ENCODE results near the gene WNT2.

Gene WNT2

GRCh38 chr7:117278040-117278439 lies 44.8 kb downstream of the WNT2 start:
- no peak overlapping the region for H3K4me3 ChIP-seq (replicated peaks in 1 of 2; ENCODE audit: low read depth in 2 of 2, low read length in 2 of 2)
- DNase-seq (ENCODE audit: low read depth in 2 of 2): no peak
- no peak for TF ChIP-seq CTCF (IDR thresholded peaks at IDR 0.05; ENCODE audit: low read depth, low read length)

- no peak overlapping the region for H3K4me3 ChIP-seq (replicated peaks in 1 of 2; ENCODE audit: low read depth in 2 of 2, low read length in 2 of 2)
- no peak for TF ChIP-seq CTCF (IDR thresholded peaks at IDR 0.05; ENCODE audit: low read depth, low read length)
- DNase-seq (ENCODE audit: low read depth in 2 of 2): no peak
Observed at GRCh38 chr7:117277576-117277975, 45.3 kb downstream of the WNT2 start.

GRCh38 chr7:117274951-117275350 lies 47.9 kb downstream of the WNT2 start:
- H3K4me3 ChIP-seq (replicated peaks in 1 of 2; ENCODE audit: low read depth in 2 of 2, low read length in 2 of 2): no peak overlapping the region
- no peak for TF ChIP-seq CTCF (IDR thresholded peaks at IDR 0.05; ENCODE audit: low read depth, low read length)
- DNase-seq (ENCODE audit: low read depth in 2 of 2): no peak

- no peak for TF ChIP-seq CTCF (IDR thresholded peaks at IDR 0.05; ENCODE audit: low read depth, low read length)
- DNase-seq (ENCODE audit: low read depth in 2 of 2): no peak
- H3K4me3 ChIP-seq (replicated peaks in 1 of 2; ENCODE audit: low read depth in 2 of 2, low read length in 2 of 2): no peak overlapping the region
Observed at GRCh38 chr7:117273814-117274225, 49.0 kb downstream of the WNT2 start.

GRCh38 chr7:117273325-117273724 lies 49.5 kb downstream of the WNT2 start:
- DNase-seq (ENCODE audit: low read depth in 2 of 2): no peak
- no peak for TF ChIP-seq CTCF (IDR thresholded peaks at IDR 0.05; ENCODE audit: low read depth, low read length)
- no peak overlapping the region for H3K4me3 ChIP-seq (replicated peaks in 1 of 2; ENCODE audit: low read depth in 2 of 2, low read length in 2 of 2)

GRCh38 chr7:117272017-117272759 lies 50.7 kb downstream of the WNT2 start:
- H3K4me3 ChIP-seq (replicated peaks in 1 of 2; ENCODE audit: low read depth in 2 of 2, low read length in 2 of 2): no peak overlapping the region
- no peak for TF ChIP-seq CTCF (IDR thresholded peaks at IDR 0.05; ENCODE audit: low read depth, low read length)
- DNase-seq (ENCODE audit: low read depth in 2 of 2): no peak

- no peak overlapping the region for H3K4me3 ChIP-seq (replicated peaks in 1 of 2; ENCODE audit: low read depth in 2 of 2, low read length in 2 of 2)
- DNase-seq (ENCODE audit: low read depth in 2 of 2): no peak
- TF ChIP-seq CTCF (IDR thresholded peaks at IDR 0.05; ENCODE audit: low read depth, low read length): no peak
Observed at GRCh38 chr7:117271566-117271965, 51.3 kb downstream of the WNT2 start.

Data from cardiac fibroblast (primary cell).